NCI-H2107 treated with DMSO at 0.1 percent for 48 hours (cell line): Measurements from ENCODE around the gene TREML1.
"Not testable (repeated sequence)": the region's sequence is repeated elsewhere in the genome, so short reads cannot be mapped to it uniquely, and the experiment has no call there.

ENCODE experiments used
- DNase-seq: peaks from one replicate; lab custom pipeline; 2025; ENCODE audit not compliant: unreplicated experiment; lab: John Stamatoyannopoulos, UW

The TREML1 gene

GRCh38 chr6:41153992-41154625 lies at the start of gene TREML1:
TSS of gene TREML1 (minus strand) at chr6:41154347. CDS start at chr6:41154288, 59 bp downstream.
- no peak for DNase-seq

- DNase-seq = no peak
These were observed 47.6 kb upstream of the TREML1 start for GRCh38 chr6:41201764-41202173.

DNA sequence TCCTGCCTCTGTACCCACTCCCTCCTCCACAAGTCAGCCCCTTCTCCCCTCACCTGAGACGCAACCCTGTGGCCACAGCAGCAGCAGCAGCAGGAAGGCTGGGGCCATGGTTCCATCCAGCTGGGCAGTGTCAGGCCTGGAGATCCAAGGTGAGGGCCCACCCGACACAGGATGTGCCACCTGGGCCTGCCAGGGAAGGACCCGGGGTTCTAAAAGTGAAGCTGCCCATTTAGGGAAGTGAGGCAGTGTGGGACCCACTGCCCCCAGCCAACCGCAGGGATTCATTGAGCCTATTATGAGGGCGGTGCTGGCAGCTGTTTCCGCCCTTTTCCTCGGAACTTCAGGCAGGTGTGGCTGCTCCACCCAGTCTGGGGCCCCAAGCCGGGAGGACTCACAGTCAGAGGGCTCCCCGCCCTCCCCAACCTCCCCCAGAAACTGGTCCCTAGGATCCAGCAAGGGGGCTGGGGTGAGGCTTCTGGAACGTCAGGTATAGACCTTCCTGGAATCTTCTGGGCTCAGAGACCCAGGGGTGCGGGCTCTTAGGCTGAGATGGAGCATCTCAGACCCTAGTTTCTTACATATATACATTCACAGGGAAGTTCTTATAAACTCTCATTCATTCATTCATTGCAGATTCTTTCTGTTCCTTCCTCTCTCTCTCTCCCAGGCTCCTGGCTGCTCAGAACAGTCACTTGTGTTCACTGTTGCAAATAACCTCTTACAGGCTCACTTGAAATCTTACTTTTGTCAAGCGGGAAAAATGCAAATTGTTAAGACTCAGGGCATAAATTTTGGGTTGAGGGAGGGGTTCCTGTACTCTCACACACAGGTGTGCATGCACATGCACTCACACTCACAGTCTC lies 47.0 kb upstream of the TREML1 start, which contains the start of gene TREML2:
Gene TREML2, minus strand, starts transcription at position 249 of the 863 bp plus-strand sequence. Its CDS starts 141 bp downstream, at position 108.
- DNase-seq = no peak

DNA sequence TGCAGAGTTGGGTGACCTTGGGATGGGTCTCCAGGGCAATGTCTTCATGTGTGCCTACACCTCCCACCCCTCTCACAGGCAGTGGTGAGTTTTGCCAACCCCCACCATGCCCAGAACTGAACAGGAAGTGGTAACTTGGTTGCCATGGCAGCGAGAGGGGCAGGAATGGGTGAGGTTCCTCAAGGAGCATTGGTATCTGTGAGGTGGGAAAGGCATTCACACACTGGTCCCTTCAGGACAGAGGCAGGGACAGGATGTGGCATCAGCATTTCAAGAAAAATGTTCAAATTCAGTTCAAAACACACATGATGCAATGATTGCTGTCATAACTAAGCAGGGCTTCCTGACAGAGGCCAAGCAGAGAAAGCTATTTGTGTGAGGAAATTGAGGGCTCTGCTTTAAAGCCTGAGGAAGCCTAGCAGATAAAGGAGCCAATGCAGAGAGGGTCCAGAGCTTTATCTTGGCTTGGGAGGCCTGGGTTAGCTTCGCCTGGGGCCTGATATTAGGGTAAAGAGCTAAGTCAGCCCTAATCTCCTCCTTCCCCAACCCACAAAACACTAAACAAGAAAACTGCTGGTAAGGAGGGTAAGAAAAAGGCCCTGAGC lies 46.3 kb upstream of the TREML1 start:
- no peak for DNase-seq

GRCh38 chr6:41199552-41200246 lies 45.6 kb upstream of the TREML1 start:
- DNase-seq = no peak

DNA sequence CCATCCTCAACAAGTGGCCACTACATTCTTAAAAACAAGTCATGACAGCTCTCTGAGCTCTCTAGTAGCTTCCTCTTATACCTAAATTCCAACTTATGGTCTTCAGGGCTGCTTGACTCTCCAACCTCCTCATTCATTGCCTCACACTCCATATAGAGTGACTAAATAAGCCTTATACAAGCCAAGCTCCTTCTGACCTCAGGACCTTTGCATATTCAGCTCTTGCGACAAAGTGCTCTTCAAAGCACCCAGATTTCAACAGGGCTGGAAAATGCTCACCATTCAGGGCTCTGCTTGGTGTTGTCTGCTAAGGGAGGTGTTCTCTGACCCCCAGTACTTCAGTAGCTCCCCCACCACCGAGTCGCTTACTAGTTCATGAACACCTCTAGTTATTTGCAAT lies 43.1 kb upstream of the TREML1 start:
- DNase-seq = no peak

- DNase-seq = no peak
These were observed 40.2 kb upstream of the TREML1 start for GRCh38 chr6:41194386-41194785.

DNA sequence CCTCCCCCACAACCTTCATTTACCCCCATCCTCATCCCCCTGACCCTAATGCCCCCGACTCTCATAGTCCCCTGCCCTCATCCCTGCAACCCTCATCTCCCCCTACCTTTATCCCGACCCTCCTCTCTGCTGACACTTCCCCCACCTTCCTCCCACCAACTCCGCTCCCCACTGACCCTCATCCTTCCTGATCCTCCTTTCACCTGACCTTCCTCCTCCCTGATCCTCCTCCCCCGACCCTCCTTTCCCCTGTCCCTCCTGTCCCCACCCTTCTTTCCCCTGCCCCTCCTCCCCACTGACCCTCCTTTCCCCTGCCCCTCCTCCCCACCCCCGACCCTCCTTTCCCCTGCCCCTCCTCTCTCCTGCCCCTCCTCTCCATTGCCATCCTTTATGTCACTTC lies 39.7 kb upstream of the TREML1 start:
- DNase-seq = no peak

DNA sequence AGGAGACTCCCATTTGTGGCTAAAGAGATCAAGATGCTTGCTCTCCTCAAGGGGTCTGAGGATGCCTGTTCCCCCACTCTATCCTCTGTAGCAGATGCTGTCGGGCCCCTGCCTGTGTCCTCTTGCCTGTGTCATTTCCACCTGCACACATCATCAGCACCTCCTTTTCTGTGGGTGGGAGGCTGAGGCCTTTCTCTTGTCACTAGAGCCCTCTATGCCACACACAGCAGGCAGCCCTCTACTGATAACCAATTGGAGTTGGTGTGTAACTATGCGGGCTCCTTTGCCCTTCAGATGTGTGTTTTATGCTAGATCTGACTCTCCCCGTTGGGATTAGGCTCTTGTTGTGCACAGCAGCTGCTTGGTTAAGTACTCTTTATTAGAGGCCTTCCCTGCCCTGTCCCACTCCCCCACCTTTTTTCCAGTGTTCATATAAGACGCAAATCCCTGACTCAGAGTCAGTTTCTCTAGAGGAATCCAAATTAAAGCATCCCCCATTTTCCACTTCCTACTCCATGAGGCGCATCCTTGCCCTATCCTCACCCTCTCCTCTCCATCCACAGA lies 39.1 kb upstream of the TREML1 start:
- DNase-seq = no peak

GRCh38 chr6:41191569-41191968 lies 37.4 kb upstream of the TREML1 start:
- DNase-seq = no peak

DNA sequence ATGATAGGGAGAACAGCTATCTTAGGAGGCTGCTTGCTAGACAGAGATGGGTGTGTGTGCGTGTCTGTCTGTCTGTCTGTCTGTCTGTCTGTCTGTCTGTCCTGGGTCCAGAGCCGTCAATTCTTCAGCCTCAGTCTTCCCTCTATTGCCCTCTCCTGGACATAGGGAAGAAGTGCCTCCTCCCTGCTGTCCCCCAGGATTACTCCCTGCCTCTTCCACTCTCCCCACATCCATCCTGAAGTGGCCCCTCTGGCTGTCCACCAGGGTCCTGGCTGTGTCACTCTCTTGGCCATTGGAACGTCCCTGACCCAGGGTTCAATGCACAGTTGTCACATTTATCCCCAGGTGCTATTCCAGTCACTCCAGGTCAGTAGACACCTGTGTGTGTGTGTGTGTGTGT lies 36.6 kb upstream of the TREML1 start:
- DNase-seq = no peak

DNA sequence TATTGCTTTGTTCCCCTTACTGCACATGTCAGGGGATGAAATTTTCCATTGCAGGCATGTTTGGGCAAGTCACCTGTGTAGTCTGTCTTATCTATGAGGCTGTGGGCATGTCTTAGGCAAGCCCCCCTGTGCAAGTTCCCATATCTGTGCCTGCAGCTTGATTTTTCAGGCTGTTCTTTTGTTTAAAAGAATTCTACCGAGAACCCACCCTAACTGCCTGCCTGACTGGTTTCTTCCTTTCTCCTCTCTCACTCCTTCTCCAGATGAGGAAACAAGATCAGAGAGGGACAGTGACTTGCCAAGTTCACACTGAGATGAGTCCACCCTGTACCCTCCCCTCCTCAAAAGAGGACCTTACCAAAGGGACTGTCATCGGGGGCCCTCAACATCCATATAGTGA lies 35.8 kb upstream of the TREML1 start:
- no peak for DNase-seq

DNA sequence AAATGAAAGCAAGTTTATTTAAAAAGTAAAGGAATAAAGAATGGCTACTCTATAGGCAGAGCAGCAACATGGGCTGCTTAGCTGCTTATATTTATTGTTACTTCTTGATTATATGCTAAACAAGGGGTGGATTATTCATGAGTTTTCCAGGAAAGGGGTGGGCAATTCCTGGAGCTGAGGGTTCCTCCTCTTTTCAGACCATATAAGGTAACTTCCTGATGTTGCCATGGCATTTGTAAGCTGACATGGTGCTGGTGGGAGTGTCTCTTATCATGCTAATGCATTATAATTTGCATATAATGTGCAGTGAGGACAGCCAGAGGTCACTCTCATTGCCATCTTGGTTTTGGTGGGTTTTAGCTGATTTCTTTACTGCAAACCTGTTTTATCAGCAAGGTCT lies 34.9 kb upstream of the TREML1 start:
- not testable (repeated sequence) for DNase-seq

DNA sequence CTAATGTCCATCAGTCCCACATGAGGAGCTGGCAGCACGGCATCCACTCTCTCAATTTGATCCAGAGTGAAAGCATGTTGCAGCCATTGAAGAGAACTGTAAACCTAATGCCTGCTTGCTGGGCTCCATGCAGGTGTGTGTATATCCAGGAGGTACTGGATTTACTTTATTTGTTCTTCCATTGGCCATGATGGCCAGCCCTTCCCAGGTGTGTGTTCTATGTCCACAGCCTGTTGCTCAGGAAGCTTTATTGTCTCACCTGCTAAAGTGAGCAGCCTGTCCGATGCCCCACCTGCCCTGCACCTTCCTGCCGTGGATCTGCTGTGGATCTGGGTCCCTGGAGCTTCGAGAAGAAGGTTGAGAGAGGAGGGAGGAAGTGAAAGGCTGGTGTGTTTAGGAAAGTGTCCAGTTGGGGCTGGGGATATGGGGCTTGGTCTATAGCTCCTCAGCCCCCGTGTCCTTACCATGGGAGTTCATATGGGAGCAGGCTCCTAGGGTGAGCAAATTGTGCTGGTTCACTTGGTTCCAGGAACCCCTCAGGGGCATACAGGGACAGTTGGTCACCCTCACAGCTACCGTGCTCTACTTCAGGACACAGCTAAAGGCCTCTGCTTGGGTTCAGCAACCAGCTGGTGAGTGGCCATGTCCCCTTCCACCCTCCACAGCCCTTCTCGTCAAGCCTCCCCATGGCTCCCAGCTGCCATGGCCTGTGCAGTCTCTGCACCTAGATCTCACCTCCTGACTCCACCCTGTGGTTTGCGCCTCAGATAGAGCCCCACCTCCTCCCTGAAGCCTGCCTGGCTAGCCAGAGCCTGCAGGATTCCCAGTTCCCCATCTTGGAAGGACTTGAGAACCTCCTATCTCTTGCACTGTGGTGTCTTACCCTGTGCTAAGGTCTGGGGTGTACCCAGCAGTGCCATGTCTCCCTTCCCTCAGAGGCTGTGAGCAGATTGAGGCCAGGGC lies 34.1 kb upstream of the TREML1 start:
- no peak for DNase-seq

GRCh38 chr6:41186031-41186562 lies 31.9 kb upstream of the TREML1 start:
- DNase-seq = no peak

DNA sequence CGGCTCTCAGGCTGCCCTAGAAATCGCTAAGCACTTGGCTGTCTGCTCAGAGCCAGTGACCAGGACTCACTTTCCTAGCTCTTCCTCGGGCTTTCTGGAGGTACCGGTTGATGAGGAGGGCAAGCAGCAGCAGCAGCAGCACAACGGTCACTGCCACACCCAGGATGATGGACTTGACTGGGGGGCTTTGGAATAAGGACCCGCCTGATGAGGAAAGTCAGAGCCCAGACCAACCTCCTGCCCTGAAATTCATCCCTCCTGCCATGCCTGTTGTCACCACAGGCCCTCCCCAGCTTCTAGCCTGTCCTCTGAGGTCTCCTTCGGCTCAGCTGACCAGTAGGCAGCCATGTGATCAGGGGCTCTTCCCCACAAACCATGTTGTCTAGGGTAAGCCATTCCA lies 30.6 kb upstream of the TREML1 start:
- DNase-seq = no peak

DNA sequence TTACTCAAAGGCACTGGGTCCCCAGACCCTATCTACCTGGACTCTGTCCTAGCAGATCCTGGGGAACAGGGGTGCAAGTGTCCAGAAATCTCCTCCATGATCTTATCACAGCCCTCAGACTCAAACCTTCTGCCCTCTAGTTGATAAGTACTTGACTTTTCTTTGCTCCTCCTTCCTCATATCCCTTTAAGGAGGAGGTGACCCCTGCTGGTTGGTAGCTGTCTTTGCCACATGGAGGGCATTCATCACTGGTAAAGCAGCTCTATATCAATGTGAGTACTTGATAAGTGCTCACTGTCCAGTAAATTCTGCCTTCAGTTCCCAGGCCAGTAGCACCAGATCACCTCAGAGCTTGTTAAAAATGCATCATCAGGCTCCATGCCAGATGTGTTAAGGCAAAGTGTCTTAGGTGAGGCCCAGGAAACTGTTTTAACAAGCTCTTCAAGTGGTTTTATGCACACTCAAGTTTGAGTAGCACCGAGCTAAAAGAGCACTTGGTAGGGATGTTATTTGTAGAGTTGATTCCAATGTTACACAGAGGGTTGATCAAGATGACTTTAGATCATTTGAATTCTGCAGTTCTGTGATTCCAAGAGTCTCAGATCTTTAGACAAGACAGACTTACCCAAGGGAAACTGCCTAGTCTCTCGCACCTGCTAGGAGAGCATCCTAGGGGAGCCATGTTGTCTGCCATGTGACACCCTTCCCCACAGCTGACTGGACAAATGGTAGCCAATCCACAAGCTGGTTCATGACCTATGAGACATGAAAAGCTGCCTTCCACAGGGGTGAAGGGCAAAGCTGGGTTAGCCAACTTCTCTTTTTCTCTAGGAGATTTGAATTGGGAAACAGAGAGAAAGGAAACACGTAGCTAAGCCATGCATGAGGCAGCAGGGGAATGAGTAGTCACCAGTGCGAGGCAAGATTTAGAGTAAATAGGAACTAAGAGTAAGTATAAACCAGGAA lies 28.2 kb upstream of the TREML1 start:
- no peak for DNase-seq

- DNase-seq = no peak
These were observed 27.4 kb upstream of the TREML1 start for GRCh38 chr6:41181566-41181965.
